ENCODE measurements around the gene PDK2.

The PDK2 gene

GRCh38 chr17:50102164-50102991, 7.2 kb downstream of the PDK2 start:
- DNase-seq = no peak

- no peak for DNase-seq
Measured at GRCh38 chr17:50103252-50103651, 8.1 kb downstream of the PDK2 start.

DNA sequence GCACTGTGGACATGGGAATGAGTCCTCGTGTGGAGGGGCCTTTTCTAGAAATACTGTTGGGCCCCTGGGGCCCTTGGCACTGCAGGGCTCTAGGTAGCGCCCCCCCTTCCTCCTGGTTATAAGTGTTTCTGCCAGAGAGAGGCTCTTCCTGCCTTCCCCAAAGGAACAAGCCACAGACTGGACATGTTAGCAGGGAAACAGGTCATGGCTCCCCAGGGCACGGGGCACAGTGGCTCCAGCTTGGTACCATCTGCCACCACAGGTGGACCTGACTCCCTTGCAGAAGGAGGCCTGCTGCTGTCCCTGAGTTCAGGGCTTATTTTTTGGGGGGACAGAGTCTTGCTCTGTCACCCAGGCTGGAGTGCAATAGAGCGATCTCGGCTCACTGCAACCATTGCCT, 8.8 kb downstream of the PDK2 start:
- DNase-seq = no peak

GRCh38 chr17:50105811-50106210, 10.7 kb downstream of the PDK2 start:
- no peak for DNase-seq

- DNase-seq = no peak
Measured at GRCh38 chr17:50106393-50107131, 11.4 kb downstream of the PDK2 start.

DNA sequence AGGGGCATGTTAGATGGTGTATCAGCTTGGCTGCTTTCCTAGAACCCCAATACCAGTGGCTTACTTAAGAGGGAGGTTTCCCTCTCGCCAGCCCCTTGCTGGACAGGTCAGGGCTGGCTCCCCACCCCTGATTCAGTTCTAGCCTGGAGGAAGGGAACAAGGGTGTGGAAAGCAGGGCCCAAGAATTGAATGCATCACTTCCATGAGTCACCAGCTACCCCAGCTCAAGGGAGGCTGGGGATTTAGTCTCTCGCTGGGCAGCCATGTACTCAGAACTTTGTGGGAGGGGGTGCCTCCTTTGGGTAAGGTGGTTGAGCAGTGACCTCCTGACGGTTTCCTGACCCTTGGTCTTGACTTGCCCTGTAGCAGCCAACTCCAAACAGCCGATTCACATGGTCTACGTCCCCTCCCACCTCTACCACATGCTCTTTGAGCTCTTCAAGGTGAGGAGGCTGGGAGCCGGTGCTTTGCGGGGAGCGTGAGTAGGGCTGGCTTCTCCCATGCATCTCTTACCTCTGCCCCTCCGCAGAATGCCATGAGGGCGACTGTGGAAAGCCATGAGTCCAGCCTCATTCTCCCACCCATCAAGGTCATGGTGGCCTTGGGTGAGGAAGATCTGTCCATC, 12.8 kb downstream of the PDK2 start:
- no peak for DNase-seq

GRCh38 chr17:50108556-50108955, 13.4 kb downstream of the PDK2 start:
- DNase-seq = no peak

DNA sequence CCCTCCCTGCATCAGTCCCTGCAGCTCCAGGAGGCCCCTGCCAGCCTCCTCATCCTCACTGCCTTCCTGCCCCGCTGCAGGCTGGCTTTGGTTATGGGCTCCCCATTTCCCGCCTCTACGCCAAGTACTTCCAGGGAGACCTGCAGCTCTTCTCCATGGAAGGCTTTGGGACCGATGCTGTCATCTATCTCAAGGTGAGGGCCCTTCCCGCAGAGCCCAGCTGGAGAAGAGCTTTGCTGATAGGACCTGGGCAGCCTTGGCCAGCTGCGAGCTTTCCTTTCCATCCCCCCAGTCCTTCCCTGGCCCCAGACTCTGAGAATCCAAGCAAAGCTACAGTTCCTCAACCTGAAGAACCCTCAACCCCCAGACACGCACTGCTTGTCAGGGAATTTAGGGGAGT, 14.1 kb downstream of the PDK2 start:
- DNase-seq = no peak

DNA sequence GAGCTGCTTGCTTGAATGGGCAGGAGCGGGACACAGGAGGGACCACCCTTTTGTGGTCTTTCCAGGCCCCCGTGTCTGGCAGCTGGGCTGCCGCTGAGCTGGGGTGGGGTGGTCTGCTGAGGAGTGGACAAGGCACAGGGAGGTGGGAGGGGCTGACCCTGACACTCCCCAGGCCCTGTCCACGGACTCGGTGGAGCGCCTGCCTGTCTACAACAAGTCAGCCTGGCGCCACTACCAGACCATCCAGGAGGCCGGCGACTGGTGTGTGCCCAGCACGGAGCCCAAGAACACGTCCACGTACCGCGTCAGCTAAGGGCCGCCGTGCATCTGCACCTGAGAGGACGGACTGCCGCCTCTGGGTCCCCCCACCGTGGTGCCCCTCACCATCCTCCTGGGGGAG, 14.6 kb downstream of the PDK2 start:
- no peak for DNase-seq

DNA sequence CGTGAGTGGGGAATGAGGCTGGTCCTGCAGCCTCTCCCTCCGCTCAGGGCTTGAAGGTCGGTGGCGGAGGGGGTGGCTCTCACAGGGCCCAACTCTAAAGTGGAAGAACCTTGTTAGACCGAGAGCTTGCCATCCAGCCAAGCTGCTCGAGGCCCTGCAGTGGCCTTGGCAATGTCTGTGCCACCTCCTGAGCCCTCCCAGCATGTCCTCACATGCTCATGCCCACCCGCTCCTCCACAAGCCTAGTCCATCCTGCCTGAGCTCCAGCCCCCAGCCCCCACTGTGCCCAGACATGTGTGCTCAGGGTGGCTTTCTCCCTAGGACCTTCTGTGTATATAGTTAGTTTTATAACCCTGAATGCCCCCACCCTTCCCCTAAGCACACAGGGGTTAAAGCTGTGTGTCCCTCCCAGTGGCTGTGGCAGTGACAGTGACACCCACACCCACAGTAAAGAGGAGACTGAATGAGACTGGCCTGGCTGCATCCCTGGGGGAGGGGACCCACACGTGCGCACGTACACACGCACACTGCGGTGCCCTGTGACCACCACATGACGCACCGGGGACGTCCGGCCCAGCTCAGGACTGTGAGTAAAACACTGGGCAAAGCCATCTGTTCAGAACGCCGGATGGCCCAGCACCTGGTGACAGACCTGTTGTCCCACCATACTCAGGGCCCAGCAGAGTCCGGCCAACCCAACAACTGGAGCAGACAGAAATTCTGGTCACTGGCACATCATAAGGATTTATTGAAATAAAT, 15.6 kb downstream of the PDK2 start:
- no peak for DNase-seq

DNA sequence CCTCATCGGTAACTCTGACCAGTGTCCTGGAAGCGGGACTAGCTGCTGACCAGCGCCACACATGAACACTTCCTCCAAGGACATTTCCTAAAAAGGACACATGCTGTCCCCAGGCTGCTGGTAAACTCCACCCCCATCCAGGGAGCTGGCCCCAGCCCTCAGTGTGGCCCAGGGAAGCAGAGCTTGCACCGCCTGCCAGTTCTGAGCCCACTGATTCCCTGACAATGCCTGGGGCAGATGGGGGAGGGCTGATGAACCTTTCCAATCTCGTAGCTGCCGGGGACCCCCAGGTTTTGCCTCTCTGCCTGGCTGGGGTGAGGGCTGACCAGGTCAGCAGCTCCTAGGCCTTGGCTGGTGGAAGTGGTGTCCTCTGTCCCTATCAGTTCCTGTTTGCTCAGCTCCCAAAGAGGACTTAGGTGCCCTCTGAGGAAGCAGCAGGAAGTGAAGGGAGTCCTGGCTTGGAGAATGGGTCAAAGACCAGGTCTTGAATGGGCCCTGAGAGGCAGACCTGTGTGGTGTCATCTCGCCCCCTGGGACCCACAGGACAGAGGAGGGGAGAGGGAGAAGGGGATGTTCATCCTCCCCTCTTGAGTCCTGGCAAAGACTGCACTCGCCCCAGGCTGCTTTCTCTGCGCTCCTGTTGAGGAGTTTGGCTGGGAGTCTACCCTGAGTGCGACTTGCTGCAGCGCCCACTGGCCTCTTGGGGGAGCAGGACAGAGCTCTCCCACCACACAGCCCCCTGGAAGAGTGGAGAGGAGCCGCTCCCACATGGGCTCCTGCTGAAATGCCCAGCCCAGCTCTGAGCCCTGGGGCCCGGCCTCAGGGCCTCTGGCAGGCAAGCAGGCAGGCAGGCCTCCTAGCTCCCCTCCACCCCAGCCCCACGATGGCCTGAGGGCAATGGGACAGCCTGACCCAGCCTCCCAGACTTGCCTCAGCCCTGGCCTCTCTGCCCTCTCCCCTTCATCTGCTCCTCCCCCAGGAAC, 16.8 kb downstream of the PDK2 start:
- no peak for DNase-seq

- no peak for DNase-seq
Measured at GRCh38 chr17:50112694-50113093, 17.5 kb downstream of the PDK2 start.

GRCh38 chr17:50113624-50114320, 18.6 kb downstream of the PDK2 start:
- DNase-seq = no peak

GRCh38 chr17:50114401-50114800, 19.2 kb downstream of the PDK2 start:
- no peak for DNase-seq

DNA sequence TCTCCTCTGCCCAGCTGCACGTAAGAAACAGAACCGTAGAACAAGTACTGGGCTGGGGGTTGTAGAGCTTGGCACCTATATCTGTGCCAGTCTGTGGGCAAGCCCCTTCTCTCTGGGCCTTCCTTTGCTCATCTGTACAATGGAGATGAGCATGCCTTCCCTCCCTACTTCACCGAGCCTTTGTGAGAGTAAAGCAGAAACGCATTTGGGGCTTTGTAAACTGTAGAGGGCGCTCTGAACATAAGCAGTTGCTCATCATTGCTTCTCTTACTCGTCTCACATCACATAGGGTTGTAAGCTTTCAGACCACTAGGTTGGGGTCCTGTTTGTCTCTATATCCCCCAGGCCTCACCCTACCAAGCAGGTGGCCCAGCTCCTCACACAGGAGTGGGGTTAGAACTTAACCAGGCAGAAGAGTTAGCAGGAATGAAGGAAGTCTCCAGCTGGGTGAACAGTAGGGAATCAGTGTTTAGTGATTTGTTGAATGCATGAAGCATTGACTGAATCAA, 19.8 kb downstream of the PDK2 start:
- peak; percentile 27 for DNase-seq

DNA sequence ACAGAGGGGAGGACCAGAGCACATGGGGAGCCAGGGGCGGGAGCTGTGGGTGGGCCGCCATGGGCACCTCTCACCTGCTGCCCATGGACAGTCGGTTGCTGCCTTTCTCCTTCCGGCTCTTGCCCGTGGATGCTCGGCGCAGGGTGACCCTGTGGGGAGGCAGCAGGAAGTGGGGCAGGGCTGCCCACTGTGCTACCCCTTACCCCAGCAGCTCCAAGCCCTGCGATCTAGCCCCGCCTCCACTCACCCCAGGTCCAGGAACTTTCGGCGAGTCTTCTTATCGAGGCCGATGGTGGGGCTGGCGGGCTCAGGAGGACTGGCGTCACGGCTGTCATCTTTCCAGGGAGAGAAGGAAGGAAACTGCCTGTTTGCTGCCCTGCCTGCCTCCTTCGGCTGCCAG, 20.6 kb downstream of the PDK2 start:
- no peak for DNase-seq

GRCh38 chr17:50117202-50118051, 22.3 kb downstream of the PDK2 start:
- peak; percentile 60 for DNase-seq

DNA sequence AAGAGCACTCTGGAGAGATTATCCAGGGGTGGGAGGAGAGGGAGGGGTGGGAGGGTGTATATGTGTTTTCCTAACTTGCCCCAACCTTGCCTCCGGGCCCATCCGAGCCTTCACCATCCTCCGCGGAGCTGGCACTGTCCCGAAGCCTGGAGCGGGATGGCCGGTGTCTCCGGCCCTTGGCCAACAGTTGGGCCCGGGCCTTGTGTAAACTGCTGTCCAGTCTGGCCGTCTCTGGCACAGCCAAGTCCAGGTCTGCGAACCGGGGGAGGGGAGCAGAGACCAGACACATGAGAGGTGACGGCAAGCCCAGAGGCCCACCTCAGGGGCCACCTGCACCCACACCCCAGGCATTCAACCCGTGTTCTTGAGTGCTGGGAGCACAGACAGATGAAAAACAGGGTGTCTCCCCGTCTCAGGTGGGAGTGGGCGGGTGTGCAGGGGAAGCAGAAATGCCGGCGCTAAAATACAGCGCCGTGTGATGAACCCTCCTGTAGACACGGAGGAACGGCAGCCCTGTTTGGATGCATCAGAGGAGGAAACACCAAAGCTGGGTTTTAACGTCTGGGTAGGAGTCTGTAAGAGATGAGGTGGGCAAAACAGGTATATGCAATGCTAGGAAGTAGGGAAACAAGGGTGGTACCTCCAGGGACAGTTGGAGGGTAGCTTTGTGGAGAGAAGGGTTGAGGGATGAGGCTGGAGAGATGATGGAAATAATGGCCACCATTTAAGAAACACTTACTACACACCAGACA, 23.1 kb downstream of the PDK2 start:
- no peak for DNase-seq

DNA sequence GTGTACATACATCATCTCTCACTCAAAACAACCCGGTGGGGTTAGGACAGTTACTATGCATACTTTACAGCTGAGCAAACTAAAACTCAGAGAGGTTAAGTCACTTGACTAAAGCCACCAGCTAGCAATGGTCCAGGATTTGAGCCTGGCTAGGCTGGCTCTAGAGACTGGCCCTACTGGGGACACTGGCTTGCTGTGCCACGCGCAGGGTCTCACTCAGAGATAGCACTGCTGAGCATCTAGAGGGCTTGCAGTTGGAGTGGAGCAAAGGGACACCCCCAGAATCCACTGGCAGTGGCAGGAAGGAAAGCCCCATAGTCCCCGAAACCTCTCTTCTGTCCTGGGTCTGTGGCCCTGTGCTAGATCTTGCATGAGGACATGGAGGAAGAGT, 23.7 kb downstream of the PDK2 start:
- DNase-seq = no peak

All from stimulated activated CD4-positive, alpha-beta T cell treated with anti-CD3 and anti-CD28 coated beads, Interleukin-4, amount 100 ng/mL, for 24 hours (primary cell).